ENCODE results near the gene RFXANK.
"Not testable (repeated sequence)": the region's sequence is repeated elsewhere in the genome, so short reads cannot be mapped to it uniquely, and the experiment has no call there.

The RFXANK gene

GRCh38 chr19:19207637-19208572, 15.8 kb downstream of the RFXANK start:
- DNase-seq, result peak in 1 of 2 experiments; percentile 26

- DNase-seq, result no peak
These were observed 17.3 kb downstream of the RFXANK start for GRCh38 chr19:19209372-19209771.

GRCh38 chr19:19211499-19212420, 19.7 kb downstream of the RFXANK start, which contains the start of gene NCAN:
Gene NCAN, plus strand, starts transcription at chr19:19211958. Its CDS starts 4,996 bp downstream, at chr19:19216954.
- no peak for DNase-seq

- no peak for DNase-seq
These were observed 20.9 kb downstream of the RFXANK start for GRCh38 chr19:19212916-19213315.

GRCh38 chr19:19213426-19214158, 21.5 kb downstream of the RFXANK start:
- no peak for DNase-seq

GRCh38 chr19:19214159-19214490, 22.1 kb downstream of the RFXANK start:
- no peak for DNase-seq

GRCh38 chr19:19214892-19215291, 22.8 kb downstream of the RFXANK start:
- DNase-seq, result no peak

- no peak for DNase-seq
These were observed 23.7 kb downstream of the RFXANK start for GRCh38 chr19:19215792-19216191.

GRCh38 chr19:19217099-19217498, 25.0 kb downstream of the RFXANK start:
- DNase-seq, result peak in 1 of 2 experiments; percentile 62

GRCh38 chr19:19218911-19219310, 26.9 kb downstream of the RFXANK start:
- DNase-seq, result no peak

GRCh38 chr19:19221000-19221399, 28.9 kb downstream of the RFXANK start:
- DNase-seq, result not testable (repeated sequence)

GRCh38 chr19:19223060-19223459, 31.0 kb downstream of the RFXANK start:
- no peak for DNase-seq

- no peak for DNase-seq
These were observed 31.6 kb downstream of the RFXANK start for GRCh38 chr19:19223636-19224035.

GRCh38 chr19:19224150-19224851, 32.2 kb downstream of the RFXANK start:
- no peak for DNase-seq

- DNase-seq, result peak in 1 of 2 experiments; percentile 59
These were observed 32.9 kb downstream of the RFXANK start for GRCh38 chr19:19224852-19225494.

- no peak for DNase-seq
These were observed 34.1 kb downstream of the RFXANK start for GRCh38 chr19:19226204-19226603.

- no peak for DNase-seq
These were observed 34.6 kb downstream of the RFXANK start for GRCh38 chr19:19226663-19227062.

- DNase-seq, result no peak
These were observed 35.2 kb downstream of the RFXANK start for GRCh38 chr19:19227217-19227616.

- DNase-seq, result no peak
These were observed 37.6 kb downstream of the RFXANK start for GRCh38 chr19:19229701-19230100.

GRCh38 chr19:19230999-19231398, 38.9 kb downstream of the RFXANK start:
- no peak for DNase-seq

GRCh38 chr19:19232261-19232721, 40.2 kb downstream of the RFXANK start:
- no peak for DNase-seq
